ENCODE data around the gene SERPINE2. TPM values are rescaled to one million over a fixed set of nuclear protein-coding genes. Genes with fewer than 3 reads are reported as not detected.

The SERPINE2 gene
- total RNA-seq, 1 donor from 2014 or later = 57.7 TPM

DNA sequence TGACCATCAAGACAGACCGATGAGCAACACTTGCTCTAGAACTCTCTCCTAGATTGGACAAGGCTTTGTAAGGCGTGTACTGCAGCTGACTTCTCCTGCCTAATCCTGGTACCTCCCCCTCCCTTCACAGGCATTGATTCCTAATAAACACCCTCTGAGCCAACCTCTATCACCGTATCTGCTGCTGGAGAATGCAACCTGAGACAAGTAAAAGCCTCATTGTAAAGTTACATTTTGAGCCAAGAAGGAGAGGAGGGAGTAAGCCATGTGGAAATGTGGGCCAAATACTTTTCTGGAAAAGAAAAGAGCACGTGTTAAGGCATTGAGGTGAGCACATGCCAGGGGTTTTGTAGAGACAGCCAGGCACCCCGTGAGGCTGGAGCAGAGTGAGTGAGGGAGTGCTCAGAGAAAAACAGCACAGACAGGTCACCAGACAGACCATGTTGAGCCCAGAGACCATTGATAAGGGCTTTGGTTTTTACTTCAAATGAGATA, 91.3 kb downstream of the SERPINE2 start:
- no peak overlapping the region for H3K4me3 ChIP-seq (ENCODE audit: low read depth, low read length)
- no peak for DNase-seq (ENCODE audit: low read depth)
- TF ChIP-seq, protein P1, sequence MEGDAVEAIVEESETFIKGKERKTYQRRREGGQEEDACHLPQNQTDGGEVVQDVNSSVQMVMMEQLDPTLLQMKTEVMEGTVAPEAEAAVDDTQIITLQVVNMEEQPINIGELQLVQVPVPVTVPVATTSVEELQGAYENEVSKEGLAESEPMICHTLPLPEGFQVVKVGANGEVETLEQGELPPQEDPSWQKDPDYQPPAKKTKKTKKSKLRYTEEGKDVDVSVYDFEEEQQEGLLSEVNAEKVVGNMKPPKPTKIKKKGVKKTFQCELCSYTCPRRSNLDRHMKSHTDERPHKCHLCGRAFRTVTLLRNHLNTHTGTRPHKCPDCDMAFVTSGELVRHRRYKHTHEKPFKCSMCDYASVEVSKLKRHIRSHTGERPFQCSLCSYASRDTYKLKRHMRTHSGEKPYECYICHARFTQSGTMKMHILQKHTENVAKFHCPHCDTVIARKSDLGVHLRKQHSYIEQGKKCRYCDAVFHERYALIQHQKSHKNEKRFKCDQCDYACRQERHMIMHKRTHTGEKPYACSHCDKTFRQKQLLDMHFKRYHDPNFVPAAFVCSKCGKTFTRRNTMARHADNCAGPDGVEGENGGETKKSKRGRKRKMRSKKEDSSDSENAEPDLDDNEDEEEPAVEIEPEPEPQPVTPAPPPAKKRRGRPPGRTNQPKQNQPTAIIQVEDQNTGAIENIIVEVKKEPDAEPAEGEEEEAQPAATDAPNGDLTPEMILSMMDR (conservative IDR thresholded peaks at IDR 0.05; ENCODE audit: low read depth, low read length) = no peak

DNA sequence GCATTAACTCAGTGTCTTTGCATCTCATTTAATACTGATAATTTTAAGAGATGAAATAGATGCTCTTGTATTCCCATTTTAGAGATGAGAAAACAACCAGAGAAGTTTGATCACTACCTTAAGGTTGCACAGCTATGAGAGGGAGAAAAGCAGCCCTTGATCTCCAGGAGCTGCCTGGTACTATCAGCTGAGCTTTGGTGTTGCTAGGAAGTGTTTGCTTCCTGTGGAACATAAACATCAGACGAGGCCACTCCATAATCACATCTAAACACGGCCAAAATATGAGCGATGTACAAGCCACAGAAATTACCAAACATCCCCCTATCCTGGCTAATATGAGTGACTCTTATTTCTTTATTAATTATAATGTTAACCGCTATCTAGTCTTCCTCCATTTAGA, 93.3 kb downstream of the SERPINE2 start:
- no peak overlapping the region for H3K4me3 ChIP-seq (ENCODE audit: low read depth, low read length)
- TF ChIP-seq, protein P1 (conservative IDR thresholded peaks at IDR 0.05; ENCODE audit: low read depth, low read length) = no peak
- no peak for DNase-seq (ENCODE audit: low read depth)

DNA sequence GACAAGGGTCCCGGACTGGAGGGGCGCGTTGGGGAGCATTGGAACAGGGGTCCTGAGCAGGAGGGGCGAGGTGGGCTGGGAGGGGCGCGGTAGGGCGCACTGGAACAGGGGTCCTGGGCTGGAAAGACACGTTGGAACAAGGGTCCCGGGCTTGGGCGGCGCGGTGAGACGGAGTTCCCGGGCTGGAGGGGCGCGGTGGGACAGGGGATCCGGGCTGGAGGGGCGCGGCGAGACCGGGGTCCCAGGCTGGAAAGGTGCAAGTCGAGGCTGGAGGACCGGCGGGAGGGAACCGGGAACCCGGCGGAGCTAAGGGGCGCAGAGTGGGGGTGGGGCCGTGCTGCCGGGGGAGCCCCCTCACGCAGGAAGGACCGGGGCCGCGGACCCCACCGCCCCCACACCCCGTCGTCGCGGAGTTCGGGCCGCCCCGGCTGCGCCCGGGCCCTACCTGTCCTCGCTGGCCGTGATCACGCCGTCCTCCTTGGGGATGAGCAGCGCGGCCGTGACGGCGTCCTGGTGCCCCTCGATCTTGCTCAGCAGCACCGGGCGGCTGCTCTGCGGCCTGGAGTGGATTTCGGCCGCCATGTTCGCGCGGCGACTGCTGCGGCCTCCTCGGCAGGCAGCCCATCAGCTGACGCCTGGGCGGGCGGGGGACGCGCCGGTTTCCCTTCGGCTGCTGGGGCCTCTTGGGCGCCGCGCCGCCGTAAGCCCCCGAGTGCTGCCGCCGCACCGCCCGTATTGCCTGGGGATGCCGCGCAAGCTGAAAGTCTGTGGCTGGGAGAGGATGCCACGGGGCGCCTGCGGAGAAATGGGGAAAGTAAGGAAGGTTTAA, 94.2 kb downstream of the SERPINE2 start, which contains the start of gene WDFY1:
Gene WDFY1, minus strand, starts transcription at position 633 of the 829 bp plus-strand sequence. Its CDS starts 51 bp downstream, at position 582.
- TF ChIP-seq, protein P1 (conservative IDR thresholded peaks at IDR 0.05; ENCODE audit: low read depth, low read length) = no peak
- DNase-seq (ENCODE audit: low read depth) = no peak
- peak within 1 kb of the TSS; percentile 93 for H3K4me3 ChIP-seq (ENCODE audit: low read depth, low read length)

DNA sequence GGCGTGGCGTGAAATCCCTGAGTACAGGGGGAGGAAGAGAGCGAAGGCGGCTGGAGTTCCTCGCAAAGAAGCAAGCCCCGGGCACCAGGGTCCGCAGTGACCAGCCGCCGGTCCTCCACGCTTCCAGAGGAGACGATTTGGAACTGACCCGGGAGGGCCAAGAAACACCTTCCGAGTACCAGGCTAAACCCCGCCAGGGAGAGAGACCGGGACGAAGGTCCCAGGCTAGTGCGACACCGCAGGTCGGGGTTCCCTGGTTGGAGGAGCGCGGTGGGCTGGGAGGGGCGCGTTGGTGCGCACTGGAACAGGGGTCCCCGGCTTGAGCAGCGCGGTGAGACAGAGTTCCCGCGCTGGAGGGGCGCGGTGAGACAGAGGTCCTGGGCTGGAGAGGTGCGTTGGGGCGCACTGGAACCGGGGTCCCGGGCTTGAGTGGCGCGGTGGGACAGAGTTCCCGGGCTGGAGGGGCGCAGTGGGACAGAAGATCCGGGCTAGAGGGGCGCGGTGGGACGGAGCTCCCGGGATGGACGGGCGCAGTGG, 94.9 kb downstream of the SERPINE2 start:
- peak overlapping the region; percentile 93 for H3K4me3 ChIP-seq (ENCODE audit: low read depth, low read length)
- TF ChIP-seq, protein P1 (conservative IDR thresholded peaks at IDR 0.05; ENCODE audit: low read depth, low read length) = no peak
- no peak for DNase-seq (ENCODE audit: low read depth)

DNA sequence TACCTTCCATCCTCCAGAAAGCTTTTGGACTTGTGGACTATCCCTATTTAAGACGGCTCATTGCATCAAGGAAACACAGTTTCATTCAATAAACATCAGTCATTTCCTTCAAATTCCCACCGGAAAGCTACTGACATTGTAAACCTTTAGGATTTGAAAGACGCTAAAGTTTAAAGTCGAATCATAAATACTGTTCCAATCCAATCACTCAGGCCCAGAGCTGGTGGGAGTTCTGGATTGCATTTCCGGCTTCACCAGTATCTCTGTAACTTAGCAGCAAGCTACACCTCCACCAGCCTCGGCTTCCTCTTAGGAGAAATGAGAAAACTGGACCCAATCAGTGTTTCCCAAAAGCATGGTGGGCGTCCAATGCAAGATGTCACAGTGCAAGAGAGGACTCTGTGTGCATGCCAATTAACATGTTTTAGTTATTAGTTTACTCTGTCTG, 95.5 kb downstream of the SERPINE2 start:
- DNase-seq (ENCODE audit: low read depth) = no peak
- peak overlapping the region; percentile 93 for H3K4me3 ChIP-seq (ENCODE audit: low read depth, low read length)
- TF ChIP-seq, protein P1 (conservative IDR thresholded peaks at IDR 0.05; ENCODE audit: low read depth, low read length) = no peak

DNA sequence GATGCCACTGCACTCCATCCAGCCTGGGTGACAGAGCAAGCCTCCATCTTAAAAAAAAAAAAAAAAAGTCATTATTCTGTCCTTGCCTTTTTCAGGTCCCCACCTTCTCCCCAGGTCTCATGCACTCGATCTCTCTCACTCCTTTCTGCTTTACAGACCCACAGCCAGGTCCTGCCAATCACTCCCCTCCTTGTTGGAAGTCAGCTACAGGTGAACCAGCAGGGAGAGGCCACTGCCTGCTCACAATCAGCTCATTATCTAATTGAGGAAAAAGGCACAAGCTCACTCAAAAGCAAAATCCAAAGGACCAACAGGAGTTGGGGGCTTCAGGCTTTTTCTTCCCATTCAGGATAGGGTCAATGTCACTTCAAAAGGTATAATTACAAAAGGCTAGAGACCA, 96.0 kb downstream of the SERPINE2 start:
- peak overlapping the region; percentile 93 for H3K4me3 ChIP-seq (ENCODE audit: low read depth, low read length)
- TF ChIP-seq, protein P1 (conservative IDR thresholded peaks at IDR 0.05; ENCODE audit: low read depth, low read length) = no peak
- DNase-seq (ENCODE audit: low read depth) = no peak
